Natural killer cell (primary cell): ENCODE measurements around the gene MEF2D. TPM values are rescaled to one million over a fixed set of nuclear protein-coding genes. Genes with fewer than 3 reads are reported as not detected.

ENCODE experiments used
- ATAC-seq, 3 donors: fragments of 150-1000 bp in 2 of 3; fragments of 200-7000 bp in 1 of 3; cut with Tn5 transposase; 1 replicate in 1 of 3; 2 replicates in 2 of 3; pipeline ENCODE4 v1.10.0; 2021; ENCODE audit warnings: mild to moderate bottlenecking in 2 of 3, moderate library complexity in 2 of 3
- DNase-seq, 2 donors: peaks; one replicate each; pipeline versions ENCODE4 v3.0.0 to v3.0.0-alpha.2; 2013 to 2021; ENCODE audit warnings: mixed read lengths in 1 of 2
- H3K27ac ChIP-seq: one replicate; pipeline ENCODE4 v1.5.1; 2013; ENCODE audit warnings: mild to moderate bottlenecking, low read length
- H3K27me3 ChIP-seq: one replicate; pipeline ENCODE4 v1.6.1; 2013; ENCODE audit warnings: low read length; ENCODE audit not compliant: control insufficient read depth, insufficient read depth
- H3K36me3 ChIP-seq: one replicate; pipeline ENCODE4 v1.6.1; 2013; ENCODE audit warnings: low read length; ENCODE audit not compliant: control insufficient read depth, insufficient read depth
- H3K4me1 ChIP-seq: one replicate; pipeline ENCODE4 v1.6.1; 2013; ENCODE audit warnings: low read length; ENCODE audit not compliant: control insufficient read depth, insufficient read depth
- H3K4me3 ChIP-seq: one replicate; pipeline ENCODE4 v1.5.1; 2013; ENCODE audit warnings: low read length
- H3K9me3 ChIP-seq: one replicate; pipeline ENCODE4 v1.6.1; 2013; ENCODE audit warnings: low read length; ENCODE audit not compliant: control insufficient read depth, insufficient read depth
- H3K27ac Mint-ChIP-seq, 2 donors: one replicate each; pipeline ENCODE4 v1.8.0; 2022; ENCODE audit warnings: mild to moderate bottlenecking in 2 of 2, mixed read lengths in 2 of 2, moderate library complexity in 1 of 2
- H3K27me3 Mint-ChIP-seq, 2 donors: one replicate each; pipeline ENCODE4 v1.8.0; 2022; ENCODE audit warnings: low read depth in 2 of 2, mixed read lengths in 2 of 2
- H3K36me3 Mint-ChIP-seq: one replicate; pipeline ENCODE4 v1.8.0; 2022; ENCODE audit warnings: mixed read lengths
- H3K4me1 Mint-ChIP-seq, 2 donors: one replicate each; pipeline ENCODE4 v1.8.0; 2022; ENCODE audit warnings: mixed read lengths in 2 of 2
- H3K4me3 Mint-ChIP-seq: one replicate; pipeline ENCODE4 v1.8.0; 2022; ENCODE audit warnings: mild to moderate bottlenecking, moderate library complexity, mixed read lengths
- H3K9me3 Mint-ChIP-seq, 2 donors: one replicate each; pipeline ENCODE4 v1.8.0; 2022; ENCODE audit warnings: mixed read lengths in 2 of 2
- WGBS: methylation state at CpG from one replicate; pipeline ENCODE4 v1.1.7; 2013; ENCODE audit warnings: missing lambda C conversion rate; ENCODE audit not compliant: insufficient coverage; 5-methylcytosine and 5-hydroxymethylcytosine counted together
- intact Hi-C: fragments of 100-400 bp; cut with micrococcal nuclease; formaldehyde crosslinking; loops from one replicate; pipeline ENCODE4 v1.14.2; 2022
- total RNA-seq, 4 donors: library from RNA; stranded (reverse); fragments of 120-200 nt in 1 of 4; gene quantifications; one replicate each; pipeline versions ENCODE4 v1.2.3 to v1.2.4, GENCODE V29; 2013 to 2022
- TF ChIP-seq, protein P1 (sequence below): fragments of 200-600 bp; IDR thresholded peaks from one replicate; pipeline ENCODE4 v1.8.0; 2022; ENCODE audit warnings: antibody characterized with exemption

The MEF2D gene
- total RNA-seq, 3 donors from 2014 or later (not counting 1 experiment from before 2014, with no cell fraction given) = 232 to 298 (median 284) TPM

DNA sequence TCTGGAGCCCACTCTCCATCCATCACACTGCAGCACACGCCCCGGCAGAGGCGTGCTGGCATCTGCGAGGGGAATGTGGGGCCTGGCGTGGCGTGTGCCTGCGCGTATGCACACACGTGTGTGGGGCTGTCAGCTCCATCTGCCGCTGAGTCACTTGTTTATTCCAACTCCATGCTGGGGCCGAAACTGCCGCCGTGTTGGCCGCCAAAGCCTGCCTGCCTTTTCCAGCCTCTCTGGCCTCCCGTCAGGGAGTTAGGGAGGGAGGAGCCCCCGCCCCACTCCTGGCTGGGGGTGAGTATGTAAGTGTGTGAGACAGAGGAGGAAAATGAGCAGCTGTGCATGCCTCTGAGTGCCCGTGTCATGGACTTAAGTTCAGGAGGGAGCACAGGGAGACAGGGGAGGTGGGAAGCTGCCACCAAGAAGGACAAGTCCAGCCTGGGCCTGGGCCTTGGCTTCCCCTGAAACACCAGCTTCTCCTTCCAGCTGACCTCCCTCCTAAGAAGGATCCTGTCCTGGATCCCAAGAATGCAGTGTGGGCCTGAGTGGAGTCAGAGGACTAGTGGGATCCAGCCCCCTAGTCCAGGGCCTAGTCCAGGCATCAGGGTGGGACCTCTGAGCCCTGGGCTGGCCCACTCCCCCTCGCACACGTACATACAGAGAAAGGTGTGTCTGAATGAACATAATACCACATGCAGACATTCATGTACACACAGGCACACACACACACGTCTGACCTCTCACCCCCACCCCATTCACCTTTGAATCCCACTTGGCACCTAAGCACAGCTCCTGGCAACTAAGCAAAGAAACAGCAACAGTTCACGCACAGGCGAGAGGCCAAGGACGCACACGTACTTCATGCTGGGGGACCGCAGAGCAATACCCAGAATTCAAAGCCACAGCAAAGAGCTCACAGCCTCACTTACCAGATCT is 24.7 kb downstream of the MEF2D start:
- H3K27me3 ChIP-seq = no peaks in the 10 kb centered on the region
- H3K27ac ChIP-seq = no peak overlapping the region
- no peaks in the 10 kb centered on the region for H3K9me3 ChIP-seq
- Mint-ChIP-seq H3K27me3 (no peaks in the 10 kb centered on the region), H3K9me3 (no peaks in the 10 kb centered on the region), H3K4me1 (peaks cover 23 to 30% of the 10 kb centered on the region in 2 donors), H3K4me3 (no peak overlapping the region), H3K36me3 (peaks cover 16% of the 10 kb centered on the region), H3K27ac (peak overlapping the region; percentile 73 to 84)
- intact Hi-C loops = no loop called here
- H3K4me3 ChIP-seq = no peak overlapping the region
- DNase-seq (no peak), ATAC-seq (peak in 1 of 3 donors; percentile 9)
- peaks cover 12% of the 10 kb centered on the region for H3K4me1 ChIP-seq
- 94% methylated on average over 25 of the region's 25 CpGs for WGBS
- H3K36me3 ChIP-seq = peaks cover 92% of the 10 kb centered on the region
- TF ChIP-seq, protein P1, sequence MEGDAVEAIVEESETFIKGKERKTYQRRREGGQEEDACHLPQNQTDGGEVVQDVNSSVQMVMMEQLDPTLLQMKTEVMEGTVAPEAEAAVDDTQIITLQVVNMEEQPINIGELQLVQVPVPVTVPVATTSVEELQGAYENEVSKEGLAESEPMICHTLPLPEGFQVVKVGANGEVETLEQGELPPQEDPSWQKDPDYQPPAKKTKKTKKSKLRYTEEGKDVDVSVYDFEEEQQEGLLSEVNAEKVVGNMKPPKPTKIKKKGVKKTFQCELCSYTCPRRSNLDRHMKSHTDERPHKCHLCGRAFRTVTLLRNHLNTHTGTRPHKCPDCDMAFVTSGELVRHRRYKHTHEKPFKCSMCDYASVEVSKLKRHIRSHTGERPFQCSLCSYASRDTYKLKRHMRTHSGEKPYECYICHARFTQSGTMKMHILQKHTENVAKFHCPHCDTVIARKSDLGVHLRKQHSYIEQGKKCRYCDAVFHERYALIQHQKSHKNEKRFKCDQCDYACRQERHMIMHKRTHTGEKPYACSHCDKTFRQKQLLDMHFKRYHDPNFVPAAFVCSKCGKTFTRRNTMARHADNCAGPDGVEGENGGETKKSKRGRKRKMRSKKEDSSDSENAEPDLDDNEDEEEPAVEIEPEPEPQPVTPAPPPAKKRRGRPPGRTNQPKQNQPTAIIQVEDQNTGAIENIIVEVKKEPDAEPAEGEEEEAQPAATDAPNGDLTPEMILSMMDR = no peak

DNA sequence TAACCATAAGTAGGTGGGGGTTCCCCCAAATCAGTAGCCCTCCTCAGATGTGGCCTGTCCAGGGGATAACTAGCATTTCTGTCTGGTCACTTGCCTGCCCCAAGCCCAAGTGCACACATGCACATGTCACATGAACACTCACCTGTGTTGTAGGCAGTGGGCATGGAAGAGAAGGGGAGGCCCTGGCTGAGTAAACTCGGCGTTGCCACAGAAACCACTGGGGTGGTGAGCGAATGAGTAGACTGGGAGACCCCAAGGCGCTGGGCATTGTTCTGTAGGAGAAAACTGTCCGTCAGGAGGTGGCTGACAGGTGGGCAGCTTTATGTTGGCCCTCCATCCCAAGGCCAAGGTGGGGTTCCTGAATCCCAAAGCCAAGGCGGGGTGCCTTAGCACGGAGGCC is 25.6 kb downstream of the MEF2D start:
- H3K4me3 Mint-ChIP-seq = no peak overlapping the region
- no peaks in the 10 kb centered on the region for H3K27me3 ChIP-seq
- H3K9me3 Mint-ChIP-seq = no peaks in the 10 kb centered on the region
- peak overlapping the region in 1 of 2 donors; percentile 73 for H3K27ac Mint-ChIP-seq
- peaks cover 3% of the 10 kb centered on the region for H3K4me1 ChIP-seq
- peaks cover 14 to 22% of the 10 kb centered on the region in 2 donors for H3K4me1 Mint-ChIP-seq
- peaks cover 90% of the 10 kb centered on the region for H3K36me3 ChIP-seq
- ATAC-seq (no peak), DNase-seq (no peak)
- intact Hi-C loops = no loop called here
- H3K27me3 Mint-ChIP-seq = no peaks in the 10 kb centered on the region
- H3K27ac ChIP-seq = no peak overlapping the region
- no peaks in the 10 kb centered on the region for H3K9me3 ChIP-seq
- no peak overlapping the region for H3K4me3 ChIP-seq
- TF ChIP-seq, protein P1 = no peak
- peaks cover 9% of the 10 kb centered on the region for H3K36me3 Mint-ChIP-seq
- 85% methylated on average over 7 of the region's 7 CpGs for WGBS

DNA sequence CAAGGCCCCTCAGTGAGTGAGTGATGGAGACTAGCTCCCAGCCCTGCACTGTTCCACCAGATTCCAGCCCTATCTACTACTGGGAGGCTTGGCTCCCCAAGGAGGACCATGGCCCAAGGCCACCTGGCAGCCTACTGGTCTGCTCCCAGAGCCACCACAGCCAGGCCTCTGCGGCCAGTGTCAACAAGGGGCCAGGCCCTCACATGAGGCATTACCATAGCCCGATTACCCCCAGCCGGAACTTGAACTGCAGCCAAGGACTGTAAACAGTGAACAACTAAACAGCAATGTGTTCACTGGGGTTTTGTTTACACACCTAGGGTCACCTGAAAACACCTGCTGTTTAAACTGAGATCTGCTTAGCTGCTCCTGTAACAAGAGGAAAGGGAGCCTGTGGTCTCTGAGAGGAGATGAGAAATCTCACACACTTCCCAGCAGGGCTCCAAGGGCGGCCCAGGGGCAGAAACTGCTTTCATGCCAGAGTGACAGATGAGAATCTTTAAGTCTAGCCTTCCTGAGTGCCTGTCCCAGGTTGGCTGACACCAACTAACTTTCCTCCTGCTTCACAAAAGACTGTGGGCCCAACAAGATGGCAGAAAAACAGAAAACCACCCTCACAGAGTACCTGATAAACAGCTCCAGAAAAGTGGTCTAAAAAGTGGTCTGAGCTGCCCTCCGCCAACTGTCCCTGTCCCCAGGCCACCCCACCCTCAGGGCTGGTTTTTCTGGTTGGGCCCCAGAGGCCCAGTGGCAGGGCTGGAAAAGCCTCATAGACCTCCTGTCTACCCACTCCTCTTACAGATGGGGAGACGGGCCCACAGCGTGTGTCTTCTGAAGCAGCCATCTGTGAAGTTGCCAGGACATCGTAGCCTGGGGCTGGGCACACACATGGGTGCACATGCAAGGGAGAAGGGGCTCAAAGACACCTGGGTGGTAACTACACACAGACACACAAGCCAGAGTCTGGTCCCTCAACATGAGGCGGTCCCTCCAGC is 28.8 kb downstream of the MEF2D start:
- peaks cover 13 to 36% of the 10 kb centered on the region in 2 donors for H3K4me1 Mint-ChIP-seq
- TF ChIP-seq, protein P1 = no peak
- whole genome bisulfite sequencing = 95% methylated on average over 9 of the region's 9 CpGs
- Histone ChIP-seq H3K27me3 (no peaks in the 10 kb centered on the region), H3K36me3 (peaks cover 91% of the 10 kb centered on the region), H3K9me3 (no peaks in the 10 kb centered on the region), H3K4me1 (no peaks in the 10 kb centered on the region), H3K27ac (no peak overlapping the region), H3K4me3 (no peak overlapping the region)
- ATAC-seq = peak in 1 of 3 donors; percentile 8
- no peaks in the 10 kb centered on the region for H3K27me3 Mint-ChIP-seq
- DNase-seq = no peak
- peak overlapping the region; percentile 22 to 45 for H3K27ac Mint-ChIP-seq
- intact Hi-C loops = no loop called here
- no peak overlapping the region for H3K4me3 Mint-ChIP-seq
- H3K36me3 Mint-ChIP-seq = peaks cover 9% of the 10 kb centered on the region
- no peaks in the 10 kb centered on the region for H3K9me3 Mint-ChIP-seq
